Left hindlimb (tissue), 1 donor: Measurements from ENCODE around the gene CYP21A2.
"Not testable (repeated sequence)": the region's sequence is repeated elsewhere in the genome, so short reads cannot be mapped to it uniquely, and the experiment has no call there.

Experiments
- DNase-seq: peaks from one replicate; pipeline ENCODE4 v3.0.0-alpha.2; 2018

Gene CYP21A2

DNA sequence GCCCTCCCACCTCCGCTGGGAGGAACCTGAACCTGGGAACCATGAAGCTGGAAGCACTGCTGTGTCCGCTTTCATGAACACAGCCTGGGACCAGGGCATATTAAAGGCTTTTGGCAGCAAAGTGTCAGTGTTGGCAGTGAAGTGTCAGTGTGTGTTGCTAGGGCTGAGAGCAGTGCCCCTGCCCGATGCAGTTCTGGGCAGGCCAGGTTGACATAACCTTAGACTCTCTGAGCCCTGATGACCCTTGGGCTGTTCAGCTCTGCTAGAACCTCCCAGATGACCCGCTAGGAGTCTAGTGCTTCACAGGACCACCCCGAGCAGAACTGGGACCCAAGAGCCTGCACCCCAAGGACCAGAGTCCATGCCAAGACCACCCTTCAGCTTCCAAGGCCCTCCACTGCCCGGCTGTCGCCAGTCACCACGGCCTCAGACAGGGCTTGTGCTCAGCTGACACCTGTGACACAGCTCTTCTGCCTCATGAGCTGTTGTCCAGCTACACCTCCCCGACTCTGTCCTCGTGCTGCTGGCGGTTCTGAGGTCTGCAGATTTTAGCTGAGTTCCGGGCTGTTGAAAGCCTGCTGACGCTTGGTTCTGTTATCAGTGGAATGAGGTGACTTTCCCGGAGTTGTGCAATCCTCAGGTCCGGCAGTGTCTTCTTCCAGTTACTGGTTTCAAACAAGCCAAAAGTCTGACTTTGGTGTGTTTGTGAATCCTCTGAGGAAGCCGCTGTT is 2.8 kb upstream of the CYP21A2 start:
- DNase-seq, result not testable (repeated sequence)

DNA sequence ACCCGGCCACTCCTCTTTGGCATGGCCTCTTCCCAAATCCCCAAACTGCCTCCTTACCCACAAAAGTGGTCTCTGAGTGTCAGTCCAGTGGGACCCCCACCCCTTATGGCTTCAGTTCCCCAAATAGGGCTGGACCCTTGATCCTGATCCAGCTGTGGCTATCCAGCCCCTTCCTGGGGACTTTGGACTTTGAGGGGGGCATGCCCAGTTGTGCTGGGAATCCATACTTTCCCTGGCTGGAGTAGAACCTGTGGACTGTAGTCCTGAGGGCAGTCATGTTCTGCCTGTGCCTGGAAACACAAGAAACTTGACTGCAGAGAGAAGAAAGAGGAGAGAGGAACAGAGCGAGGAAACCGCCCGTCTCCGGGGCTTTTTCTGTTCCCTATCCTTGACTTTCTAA is 1.1 kb upstream of the CYP21A2 start:
- not testable (repeated sequence) for DNase-seq

DNA sequence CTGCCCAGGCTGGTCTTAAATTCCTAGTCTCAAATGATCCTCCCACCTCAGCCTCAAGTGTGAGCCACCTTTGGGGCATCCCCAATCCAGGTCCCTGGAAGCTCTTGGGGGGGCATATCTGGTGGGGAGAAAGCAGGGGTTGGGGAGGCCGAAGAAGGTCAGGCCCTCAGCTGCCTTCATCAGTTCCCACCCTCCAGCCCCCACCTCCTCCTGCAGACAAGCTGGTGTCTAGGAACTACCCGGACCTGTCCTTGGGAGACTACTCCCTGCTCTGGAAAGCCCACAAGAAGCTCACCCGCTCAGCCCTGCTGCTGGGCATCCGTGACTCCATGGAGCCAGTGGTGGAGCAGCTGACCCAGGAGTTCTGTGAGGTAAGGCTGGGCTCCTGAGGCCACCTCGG is 663 bp downstream of the CYP21A2 start:
- DNase-seq, result not testable (repeated sequence)

DNA sequence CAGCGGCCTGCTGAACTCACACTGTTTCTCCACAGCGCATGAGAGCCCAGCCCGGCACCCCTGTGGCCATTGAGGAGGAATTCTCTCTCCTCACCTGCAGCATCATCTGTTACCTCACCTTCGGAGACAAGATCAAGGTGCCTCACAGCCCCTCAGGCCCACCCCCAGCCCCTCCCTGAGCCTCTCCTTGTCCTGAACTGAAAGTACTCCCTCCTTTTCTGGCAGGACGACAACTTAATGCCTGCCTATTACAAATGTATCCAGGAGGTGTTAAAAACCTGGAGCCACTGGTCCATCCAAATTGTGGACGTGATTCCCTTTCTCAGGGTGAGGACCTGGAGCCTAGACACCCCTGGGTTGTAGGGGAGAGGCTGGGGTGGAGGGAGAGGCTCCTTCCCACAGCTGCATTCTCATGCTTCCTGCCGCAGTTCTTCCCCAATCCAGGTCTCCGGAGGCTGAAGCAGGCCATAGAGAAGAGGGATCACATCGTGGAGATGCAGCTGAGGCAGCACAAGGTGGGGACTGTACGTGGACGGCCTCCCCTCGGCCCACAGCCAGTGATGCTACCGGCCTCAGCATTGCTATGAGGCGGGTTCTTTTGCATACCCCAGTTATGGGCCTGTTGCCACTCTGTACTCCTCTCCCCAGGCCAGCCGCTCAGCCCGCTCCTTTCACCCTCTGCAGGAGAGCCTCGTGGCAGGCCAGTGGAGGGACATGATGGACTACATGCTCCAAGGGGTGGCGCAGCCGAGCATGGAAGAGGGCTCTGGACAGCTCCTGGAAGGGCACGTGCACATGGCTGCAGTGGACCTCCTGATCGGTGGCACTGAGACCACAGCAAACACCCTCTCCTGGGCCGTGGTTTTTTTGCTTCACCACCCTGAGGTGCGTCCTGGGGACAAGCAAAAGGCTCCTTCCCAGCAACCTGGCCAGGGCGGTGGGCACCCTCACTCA is 1.4 kb downstream of the CYP21A2 start:
- not testable (repeated sequence) for DNase-seq

DNA sequence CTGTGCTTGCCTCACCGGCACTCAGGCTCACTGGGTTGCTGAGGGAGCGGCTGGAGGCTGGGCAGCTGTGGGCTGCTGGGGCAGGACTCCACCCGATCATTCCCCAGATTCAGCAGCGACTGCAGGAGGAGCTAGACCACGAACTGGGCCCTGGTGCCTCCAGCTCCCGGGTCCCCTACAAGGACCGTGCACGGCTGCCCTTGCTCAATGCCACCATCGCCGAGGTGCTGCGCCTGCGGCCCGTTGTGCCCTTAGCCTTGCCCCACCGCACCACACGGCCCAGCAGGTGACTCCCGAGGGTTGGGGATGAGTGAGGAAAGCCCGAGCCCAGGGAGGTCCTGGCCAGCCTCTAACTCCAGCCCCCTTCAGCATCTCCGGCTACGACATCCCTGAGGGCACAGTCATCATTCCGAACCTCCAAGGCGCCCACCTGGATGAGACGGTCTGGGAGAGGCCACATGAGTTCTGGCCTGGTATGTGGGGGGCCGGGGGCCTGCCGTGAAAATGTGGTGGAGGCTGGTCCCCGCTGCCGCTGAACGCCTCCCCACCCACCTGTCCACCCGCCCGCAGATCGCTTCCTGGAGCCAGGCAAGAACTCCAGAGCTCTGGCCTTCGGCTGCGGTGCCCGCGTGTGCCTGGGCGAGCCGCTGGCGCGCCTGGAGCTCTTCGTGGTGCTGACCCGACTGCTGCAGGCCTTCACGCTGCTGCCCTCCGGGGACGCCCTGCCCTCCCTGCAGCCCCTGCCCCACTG is 2.3 kb downstream of the CYP21A2 start:
- peak; percentile 4 for DNase-seq

DNA sequence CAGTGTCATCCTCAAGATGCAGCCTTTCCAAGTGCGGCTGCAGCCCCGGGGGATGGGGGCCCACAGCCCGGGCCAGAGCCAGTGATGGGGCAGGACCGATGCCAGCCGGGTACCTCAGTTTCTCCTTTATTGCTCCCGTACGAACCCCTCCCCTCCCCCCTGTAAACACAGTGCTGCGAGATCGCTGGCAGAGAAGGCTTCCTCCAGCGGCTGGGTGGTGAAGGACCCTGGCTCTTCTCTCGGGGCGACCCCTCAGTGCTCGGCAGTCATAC is 2.8 kb downstream of the CYP21A2 start:
- DNase-seq, result not testable (repeated sequence)

DNA sequence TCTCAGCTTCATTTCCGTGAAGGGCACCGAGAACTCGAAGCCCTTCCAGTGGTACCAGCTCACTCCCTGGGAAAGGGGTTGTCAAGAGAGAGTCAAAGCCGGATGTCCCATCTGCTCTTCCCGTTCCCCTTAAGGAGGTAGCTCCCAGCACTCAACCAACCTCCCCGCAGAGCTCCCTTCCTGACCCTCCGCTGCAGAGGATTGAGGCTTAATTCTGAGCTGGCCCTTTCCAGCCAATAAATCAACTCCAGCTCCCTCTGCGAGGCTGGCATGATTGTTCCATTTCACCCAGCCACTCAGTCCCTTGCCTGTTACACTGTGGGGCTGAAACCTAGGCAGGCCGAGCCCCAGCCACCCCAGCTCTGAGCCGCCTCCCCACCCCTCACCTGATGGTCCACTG is 3.2 kb downstream of the CYP21A2 start:
- DNase-seq, result not testable (repeated sequence)

DNA sequence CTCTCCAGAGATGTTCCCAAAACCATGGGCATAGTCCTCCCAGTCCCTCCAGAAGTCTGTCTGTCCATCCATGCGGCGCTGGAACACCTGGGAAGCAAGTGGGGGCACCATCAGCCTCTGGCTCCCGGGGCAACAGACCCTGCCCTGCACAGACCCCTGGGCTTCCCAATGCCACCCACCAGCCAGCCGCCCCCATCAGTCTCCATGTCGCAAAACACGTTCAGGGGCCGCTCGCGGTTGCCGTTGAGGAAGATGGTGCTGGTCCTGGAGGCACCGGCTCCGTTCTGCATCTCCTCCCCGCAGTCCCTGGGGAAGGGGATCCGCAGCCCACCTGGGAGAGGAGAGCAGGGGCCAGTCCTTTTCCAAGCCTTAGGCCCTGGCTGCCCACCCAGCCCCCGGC is 4.1 kb downstream of the CYP21A2 start:
- not testable (repeated sequence) for DNase-seq

DNA sequence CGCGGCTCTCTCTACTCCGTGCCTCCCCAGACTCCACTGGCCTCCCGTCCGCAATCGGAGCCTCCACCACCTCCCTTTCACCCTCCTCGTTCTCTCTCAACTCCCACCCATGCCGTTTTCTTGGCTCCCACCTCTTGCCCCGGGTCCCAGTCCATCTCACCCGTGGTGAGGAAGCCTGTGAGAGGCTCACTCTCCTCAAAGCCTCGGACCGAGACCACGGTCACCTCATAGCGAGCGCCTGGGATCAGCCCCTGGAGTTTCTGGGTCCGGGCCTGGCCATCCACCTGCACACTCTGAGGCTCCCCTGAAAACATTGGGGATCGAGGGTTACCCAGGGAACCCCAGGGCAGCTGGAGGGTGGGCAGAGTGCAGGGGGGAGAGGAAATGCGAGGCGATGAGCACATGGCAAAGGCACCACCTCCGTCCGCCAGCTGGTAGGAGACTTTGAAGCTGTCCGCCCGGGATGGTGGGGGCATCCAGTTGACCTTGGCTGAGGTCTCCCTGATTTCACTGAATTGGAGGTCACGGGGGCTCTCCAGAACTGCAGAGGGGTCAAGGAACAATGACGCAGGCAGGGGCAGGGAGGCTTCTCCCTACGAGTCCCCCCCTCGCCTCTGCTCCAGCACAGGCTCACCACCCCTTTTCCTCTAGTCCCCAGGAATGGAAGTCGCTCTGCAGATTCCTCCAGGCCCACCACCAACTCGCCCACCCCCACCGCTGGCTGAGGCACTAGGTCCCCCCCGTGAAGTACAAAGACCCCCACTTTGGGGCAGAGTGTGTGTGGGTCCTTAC is 5.6 kb downstream of the CYP21A2 start:
- DNase-seq, result peak; percentile 15

DNA sequence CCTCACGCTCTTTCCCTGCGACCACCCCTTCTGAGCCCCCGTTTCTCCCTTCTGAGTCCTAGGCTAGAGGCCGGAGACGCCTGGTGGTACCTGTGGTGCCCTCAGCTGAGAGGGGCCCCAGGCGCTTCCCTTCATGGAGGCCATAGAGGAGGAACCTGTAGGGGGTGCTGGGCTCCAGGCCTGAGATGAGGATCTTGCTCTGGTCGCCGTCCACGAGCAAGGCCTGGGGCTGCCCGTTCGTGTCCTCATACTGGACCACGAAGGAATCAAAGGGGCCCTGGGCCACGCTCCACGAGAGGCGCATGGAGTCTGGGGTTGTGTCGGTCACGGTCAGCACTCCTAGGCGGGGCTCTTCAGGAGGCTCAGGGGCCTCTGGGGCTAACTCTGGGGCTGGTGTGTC is 6.7 kb downstream of the CYP21A2 start:
- peak; percentile 20 for DNase-seq

DNA sequence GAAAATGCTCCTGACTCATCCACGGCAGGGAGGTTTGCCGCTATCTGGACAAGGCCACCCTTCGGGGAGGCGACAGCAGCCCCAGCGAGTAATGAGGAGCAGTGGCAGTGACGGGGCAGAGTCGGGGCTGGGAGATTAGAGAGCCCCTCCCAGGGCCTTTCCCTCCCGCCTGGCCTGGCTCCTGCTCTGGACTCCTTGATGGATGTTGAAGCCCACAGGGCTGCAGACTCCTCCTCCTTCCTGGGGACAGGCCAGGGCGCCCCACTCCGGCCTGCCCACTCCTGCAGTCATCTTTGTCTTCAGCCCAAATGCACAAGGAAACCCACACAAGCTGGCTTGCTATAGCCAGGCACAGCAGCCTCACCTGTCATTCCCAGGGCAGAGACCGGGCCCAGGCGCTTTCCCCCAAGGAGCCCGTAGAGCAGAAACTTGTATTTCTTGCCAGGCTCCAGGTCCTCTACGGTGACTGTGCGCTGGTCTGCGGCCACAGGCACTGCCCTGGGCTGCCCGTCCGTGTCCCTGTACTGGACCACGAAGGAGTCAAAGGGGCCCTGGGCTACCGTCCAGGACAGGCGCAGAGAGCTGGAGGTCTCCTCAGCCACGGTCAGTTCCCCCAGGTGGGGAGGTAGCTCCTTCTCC is 7.7 kb downstream of the CYP21A2 start:
- DNase-seq, result peak; percentile 36

DNA sequence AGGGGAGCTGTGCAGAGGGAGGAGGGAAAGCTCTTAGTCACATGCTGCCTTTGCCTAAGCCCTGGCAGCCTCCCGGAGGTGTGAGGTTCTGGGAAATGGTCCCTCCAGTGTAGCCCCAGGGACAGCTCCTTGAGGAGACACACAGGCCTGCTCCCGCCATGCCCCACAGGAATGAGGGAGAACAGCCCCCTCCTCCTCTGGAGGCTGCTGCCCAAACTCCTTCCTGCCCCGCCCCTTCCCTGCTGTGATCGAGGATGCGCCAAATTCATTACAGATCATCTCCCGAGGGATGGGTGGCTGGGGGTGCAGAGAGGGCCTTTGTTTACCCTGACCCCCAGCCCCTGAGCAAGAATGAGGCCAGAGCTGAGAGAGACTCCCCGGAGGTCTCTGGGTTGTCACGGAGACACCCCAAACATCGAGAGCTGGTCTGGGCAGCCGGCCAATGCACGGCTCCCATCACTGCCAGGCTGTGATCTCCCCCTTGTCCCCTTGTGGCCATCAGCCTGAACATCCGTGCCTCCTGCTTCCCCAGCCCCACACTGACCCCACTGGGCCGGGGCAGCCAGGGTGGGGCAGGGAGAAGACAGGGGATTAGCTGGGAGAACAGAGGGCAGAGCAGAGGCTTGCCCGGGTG is 8.4 kb downstream of the CYP21A2 start:
- peak; percentile 66 for DNase-seq

DNA sequence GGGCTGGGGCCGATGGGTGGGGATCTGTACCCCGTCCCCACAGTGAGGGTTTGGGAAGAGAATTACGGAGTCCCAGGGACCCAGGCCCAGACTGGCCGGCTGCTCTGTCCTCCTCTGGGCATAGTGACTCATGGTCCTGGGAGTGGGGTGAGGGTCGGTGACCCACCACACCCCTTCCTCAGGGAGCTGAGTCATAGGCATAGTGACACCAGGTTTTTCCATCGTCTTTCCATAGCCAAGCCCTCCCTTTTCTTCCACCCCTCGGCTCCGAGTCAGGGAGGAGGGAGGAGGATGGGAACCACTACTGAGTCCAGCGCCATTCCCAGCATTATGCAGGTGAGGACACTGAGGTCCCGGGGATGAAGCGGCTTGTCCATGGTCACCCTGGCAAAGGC is 8.9 kb downstream of the CYP21A2 start:
- peak; percentile 57 for DNase-seq

DNA sequence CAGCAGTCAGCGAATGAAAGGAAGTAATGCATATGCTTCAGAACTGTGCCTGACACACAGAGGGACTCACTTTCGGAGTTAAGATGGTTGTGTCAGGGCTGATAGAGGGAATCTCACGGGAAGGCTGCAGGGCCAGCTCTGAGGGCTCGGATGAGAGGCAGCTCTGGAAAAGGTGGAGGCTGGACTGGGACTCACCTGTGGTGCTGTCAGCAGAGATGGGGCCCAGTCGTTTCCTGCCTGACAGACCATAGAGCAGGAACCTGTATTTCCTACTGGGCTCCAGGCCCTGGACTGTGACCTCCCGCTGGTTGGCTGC is 9.3 kb downstream of the CYP21A2 start:
- DNase-seq, result peak; percentile 33

DNA sequence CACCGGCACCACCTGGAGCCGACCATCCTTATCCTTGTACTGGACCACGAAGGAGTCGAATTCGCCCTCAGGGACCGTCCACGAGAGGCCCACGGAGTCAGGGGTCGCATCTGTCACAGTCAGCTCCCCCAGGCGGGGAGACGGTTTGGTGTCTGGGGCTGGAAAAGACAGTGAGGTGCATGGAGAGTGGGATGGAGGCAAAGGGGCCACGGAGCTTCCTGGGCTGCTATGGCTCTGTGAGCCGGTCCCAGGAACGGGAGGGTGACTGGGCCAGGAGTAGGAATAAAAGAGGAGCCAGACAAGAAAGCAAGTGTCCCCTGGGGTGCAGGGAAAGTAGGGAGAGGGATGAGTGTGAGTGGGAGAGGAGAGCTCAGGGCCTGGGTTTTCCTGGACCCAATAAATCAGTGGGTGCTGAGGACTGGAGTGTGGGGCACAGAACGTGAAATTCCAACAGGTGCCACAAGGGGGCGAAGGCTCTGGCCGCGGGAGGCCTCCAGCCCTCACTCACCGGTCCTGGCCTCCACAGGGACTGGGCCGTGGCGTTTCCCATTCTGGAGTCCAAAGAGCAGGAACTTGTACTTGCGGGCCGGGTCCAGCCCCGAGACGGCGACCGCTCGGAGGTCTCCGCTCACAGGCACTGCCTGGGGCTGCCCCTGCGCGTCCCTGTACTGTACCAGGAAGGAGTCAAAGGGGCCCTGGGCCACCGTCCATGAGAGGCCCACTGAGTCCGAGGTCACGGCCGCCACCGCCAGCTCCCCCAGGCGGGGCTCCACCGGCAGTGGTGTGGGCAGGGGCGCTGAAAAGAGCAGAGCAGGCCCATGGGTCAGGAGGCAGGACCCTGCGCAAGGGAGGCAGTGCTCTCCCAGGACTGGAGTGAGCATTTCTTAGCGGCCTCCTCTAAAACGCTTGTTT is 9.9 kb downstream of the CYP21A2 start:
- peak; percentile 66 for DNase-seq

DNA sequence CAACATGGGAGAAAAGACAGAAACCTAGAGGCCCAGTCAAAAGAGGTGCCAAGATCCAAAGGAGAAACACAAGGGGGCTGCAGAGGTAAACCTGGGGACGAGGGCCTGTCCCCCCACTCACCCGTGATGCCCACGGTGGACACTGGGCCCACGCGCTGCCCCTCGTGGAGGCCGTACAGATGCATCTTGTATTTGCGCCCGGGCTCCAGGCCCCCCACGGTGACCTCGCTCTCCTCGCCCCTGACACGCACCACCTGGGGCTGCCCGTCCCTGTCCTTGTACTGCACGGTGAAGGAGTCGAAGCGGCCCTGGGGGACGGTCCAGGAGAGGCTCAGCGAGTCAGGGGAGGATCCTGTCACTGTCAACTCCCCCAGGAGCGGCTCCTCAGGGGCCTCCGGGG is 10.9 kb downstream of the CYP21A2 start:
- peak; percentile 17 for DNase-seq

DNA sequence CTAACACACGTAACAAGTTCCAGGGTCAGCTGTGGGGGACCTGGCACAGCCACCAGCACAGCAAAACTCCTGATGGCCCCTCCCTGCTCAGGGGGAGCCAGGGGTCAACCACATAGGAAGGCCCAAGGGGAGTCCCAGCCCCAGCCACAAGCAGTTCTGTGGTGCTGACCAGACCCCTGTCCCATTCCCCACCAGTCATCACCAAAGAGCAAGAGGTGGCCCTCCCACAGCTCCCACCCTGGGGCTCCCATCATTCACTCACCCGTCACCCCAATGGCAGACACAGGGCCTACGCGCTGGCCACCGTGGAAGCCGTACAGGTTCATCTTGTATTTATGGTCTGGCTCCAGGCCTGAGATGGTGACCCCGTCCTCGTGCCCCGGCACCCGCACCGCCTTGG is 11.5 kb downstream of the CYP21A2 start:
- DNase-seq, result peak; percentile 25

DNA sequence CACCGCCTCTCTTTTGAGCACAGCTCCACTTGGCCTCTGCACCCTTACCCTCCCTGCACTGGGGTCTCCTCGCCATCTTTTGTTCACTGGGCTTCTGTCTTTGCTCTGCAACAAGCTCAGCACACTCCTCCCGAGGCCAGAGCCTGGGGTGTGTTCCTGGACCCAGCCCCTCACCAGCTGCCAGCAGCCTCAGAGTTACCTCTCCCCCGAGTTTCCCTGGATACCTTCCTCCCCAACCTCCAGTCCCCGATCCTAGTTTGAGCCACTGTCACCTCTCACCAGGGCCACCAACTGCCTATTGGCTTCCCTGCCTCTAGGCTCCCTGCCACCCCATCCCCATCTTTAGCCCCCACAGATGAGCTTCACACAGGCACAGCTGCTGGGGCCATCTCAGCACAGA is 12.3 kb downstream of the CYP21A2 start:
- DNase-seq, result no peak

DNA sequence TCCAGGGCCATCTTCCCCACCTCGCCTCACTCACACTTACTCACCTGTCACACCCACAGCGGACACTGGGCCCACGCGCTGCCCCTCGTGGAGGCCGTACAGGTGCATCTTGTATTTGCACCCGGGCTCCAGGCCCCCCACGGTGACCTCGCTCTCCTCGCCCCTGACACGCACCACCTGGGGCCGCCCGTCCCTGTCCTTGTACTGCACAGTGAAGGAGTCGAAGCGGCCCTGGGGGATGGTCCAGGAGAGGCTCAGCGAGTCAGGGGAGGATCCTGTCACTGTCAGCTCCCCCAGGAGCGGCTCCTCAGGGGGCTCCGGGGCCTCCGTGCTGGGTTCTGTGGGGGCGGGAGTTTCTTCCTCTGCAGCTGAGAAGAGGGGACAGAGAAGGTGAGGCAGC is 14.4 kb downstream of the CYP21A2 start:
- DNase-seq, result peak; percentile 28

DNA sequence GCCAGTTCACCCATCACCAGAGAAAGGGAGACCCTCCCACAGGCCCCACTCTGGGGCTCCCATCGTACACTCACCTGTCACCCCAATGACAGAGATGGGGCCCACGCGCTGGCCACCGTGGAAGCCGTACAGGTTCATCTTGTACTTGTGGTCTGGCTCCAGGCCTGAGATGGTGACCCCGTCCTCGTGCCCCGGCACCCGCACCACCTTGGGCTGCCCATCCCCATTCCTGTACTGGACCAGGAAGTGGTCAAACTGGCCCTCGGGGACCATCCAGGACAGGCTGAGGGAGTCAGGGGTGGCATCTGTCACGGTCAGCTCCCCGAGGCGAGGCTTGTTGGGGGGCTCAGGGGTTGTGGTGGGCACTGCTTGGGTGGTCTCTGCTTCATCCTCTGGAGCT is 15.1 kb downstream of the CYP21A2 start:
- peak; percentile 19 for DNase-seq

DNA sequence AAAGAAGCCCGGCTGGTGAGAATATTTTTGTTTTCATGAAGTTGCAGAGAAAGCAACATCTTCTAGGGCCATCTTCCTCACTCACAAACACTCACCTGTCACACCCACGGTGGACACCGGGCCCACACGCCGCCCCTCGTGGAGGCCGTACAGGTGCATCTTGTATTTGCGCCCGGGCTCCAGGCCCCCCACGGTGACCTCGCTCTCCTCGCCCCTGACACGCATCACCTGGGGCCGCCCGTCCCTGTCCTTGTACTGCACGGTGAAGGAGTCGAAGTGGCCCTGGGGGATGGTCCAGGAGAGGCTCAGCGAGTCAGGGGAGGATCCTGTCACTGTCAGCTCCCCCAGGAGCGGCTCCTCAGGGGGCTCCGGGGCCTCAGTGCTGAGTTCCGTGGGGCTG is 17.5 kb downstream of the CYP21A2 start:
- peak; percentile 12 for DNase-seq
